DOHH2 (cell line): ENCODE data around the gene XPOT.

ENCODE experiments used
- H3F3A ChIP-seq: fragments of 200-600 bp; sonication (generic), shearing (Covaris generic); 2 replicates; pipeline ENCODE4 v1.6.0; 2016; ENCODE audit warnings: antibody characterized with exemption, mild to moderate bottlenecking; ENCODE audit not compliant: control insufficient read depth, insufficient read depth
- H3K27ac ChIP-seq: fragments of 200-600 bp; sonication (generic); 2 replicates; pipeline ENCODE4 v1.5.1; 2014; ENCODE audit warnings: low read depth, mild to moderate bottlenecking, low read length, moderate library complexity
- H3K27me3 ChIP-seq: fragments of 200-600 bp; sonication (generic); 2 replicates; pipeline ENCODE4 v1.6.1; 2014; ENCODE audit warnings: mild to moderate bottlenecking, low read length, mixed read lengths; ENCODE audit not compliant: control insufficient read depth
- H3K36me3 ChIP-seq: fragments of 200-600 bp; sonication (generic); 2 replicates; pipeline ENCODE4 v1.6.1; 2014; ENCODE audit warnings: mild to moderate bottlenecking, low read length, moderate library complexity, mixed read lengths; ENCODE audit not compliant: control insufficient read depth
- H3K4me1 ChIP-seq: fragments of 200-600 bp; sonication (generic); 2 replicates; pipeline ENCODE4 v1.6.1; 2014; ENCODE audit warnings: mild to moderate bottlenecking, low read length, mixed read lengths; ENCODE audit not compliant: control insufficient read depth
- H3K4me2 ChIP-seq: fragments of 200-600 bp; sonication (generic); 2 replicates; pipeline ENCODE4 v1.6.0; 2014; ENCODE audit warnings: mild to moderate bottlenecking, low read length, moderate library complexity
- H3K4me3 ChIP-seq: fragments of 200-600 bp; sonication (generic); 2 replicates; pipeline ENCODE4 v1.5.1; 2014; ENCODE audit warnings: mild to moderate bottlenecking, low read length, mixed read lengths
- H3K79me2 ChIP-seq: fragments of 200-600 bp; sonication (generic); 2 replicates; pipeline ENCODE4 v1.6.1; 2014; ENCODE audit warnings: mild to moderate bottlenecking, low read length, mixed read lengths; ENCODE audit not compliant: control insufficient read depth
- H3K9me2 ChIP-seq: fragments of 200-600 bp; sonication (generic); replicated peaks from 2 replicates; pipeline ENCODE4 v1.6.1; 2014; ENCODE audit warnings: mild to moderate bottlenecking, low read length, mixed read lengths; ENCODE audit not compliant: control insufficient read depth
- H3K9me3 ChIP-seq: fragments of 200-600 bp; sonication (generic); 2 replicates; pipeline ENCODE4 v1.6.1; 2014; ENCODE audit warnings: antibody characterized with exemption, low read length, mixed read lengths; ENCODE audit not compliant: control insufficient read depth, insufficient read depth
- H4K20me1 ChIP-seq: fragments of 200-600 bp; sonication (generic); 2 replicates; pipeline ENCODE4 v1.6.0; 2014; ENCODE audit warnings: low read depth, mild to moderate bottlenecking, antibody characterized with exemption, low read length, moderate library complexity; ENCODE audit not compliant: control insufficient read depth, insufficient read depth
- EZH2phosphoT487 ChIP-seq: fragments of 200-600 bp; sonication (generic); IDR thresholded peaks from 2 replicates; pipeline ENCODE4 v1.6.1; 2017; ENCODE audit warnings: borderline replicate concordance, mild to moderate bottlenecking, antibody characterized with exemption, low read length, moderate library complexity, mixed read lengths
- TF ChIP-seq, protein P1 (sequence below): fragments of 200-600 bp; sonication (generic); IDR thresholded peaks from one replicate; pipeline ENCODE4 v1.5.1; 2014; ENCODE audit warnings: antibody characterized with exemption, mild to moderate bottlenecking, low read depth, low read length; ENCODE audit not compliant: poor library complexity, severe bottlenecking

XPOT gene

DNA sequence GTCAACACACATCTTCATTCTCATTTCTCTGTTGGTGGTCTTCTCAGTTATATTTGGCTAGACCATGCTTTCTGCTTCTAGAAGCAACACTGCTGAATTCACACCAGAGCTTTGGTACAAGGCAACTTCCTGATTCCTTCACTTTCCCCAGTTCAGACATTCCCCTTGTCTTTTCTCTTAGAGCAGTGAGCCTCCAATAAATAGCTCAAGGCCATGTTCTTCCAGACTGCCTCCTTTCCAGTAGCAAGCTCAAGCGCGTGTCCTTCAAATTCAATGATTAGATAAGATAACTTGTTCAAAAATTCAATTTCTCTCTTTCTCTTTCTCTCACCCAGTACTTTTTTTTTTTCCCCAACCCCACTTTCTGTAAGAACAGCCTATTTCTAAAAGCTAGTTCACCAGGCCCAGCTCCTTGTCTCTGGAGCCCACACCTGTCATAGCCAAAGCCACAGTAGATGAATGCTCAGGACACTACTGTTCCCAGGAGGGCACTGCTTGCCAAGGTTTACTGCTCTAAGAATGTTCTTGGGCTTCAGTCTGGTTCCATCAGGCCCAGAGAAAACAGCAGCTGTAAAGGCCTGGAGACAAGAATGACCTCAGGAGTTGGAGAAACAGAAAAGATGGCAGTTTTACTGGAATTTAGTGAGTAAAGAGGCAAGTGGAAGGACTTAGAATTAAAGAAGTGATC lies 65.4 kb downstream of the XPOT start:
- Histone ChIP-seq H3K27ac (no peak overlapping the region), H4K20me1 (no peaks in the 10 kb centered on the region), H3K79me2 (peaks cover 2% of the 10 kb centered on the region; the same call in 1 of the 2 replicates), H3K4me1 (no peaks in the 10 kb centered on the region), H3K9me3 (no peaks in the 10 kb centered on the region), H3K9me2 (no peaks in the 10 kb centered on the region), H3K4me3 (no peak overlapping the region), H3K27me3 (no peaks in the 10 kb centered on the region), H3K4me2 (no peak overlapping the region), H3F3A (no peaks in the 10 kb centered on the region; the same call in 1 of the 2 replicates), H3K36me3 (peaks cover 88% of the 10 kb centered on the region)
- TF ChIP-seq EZH2phosphoT487 = no peak
- TF ChIP-seq, protein P1, sequence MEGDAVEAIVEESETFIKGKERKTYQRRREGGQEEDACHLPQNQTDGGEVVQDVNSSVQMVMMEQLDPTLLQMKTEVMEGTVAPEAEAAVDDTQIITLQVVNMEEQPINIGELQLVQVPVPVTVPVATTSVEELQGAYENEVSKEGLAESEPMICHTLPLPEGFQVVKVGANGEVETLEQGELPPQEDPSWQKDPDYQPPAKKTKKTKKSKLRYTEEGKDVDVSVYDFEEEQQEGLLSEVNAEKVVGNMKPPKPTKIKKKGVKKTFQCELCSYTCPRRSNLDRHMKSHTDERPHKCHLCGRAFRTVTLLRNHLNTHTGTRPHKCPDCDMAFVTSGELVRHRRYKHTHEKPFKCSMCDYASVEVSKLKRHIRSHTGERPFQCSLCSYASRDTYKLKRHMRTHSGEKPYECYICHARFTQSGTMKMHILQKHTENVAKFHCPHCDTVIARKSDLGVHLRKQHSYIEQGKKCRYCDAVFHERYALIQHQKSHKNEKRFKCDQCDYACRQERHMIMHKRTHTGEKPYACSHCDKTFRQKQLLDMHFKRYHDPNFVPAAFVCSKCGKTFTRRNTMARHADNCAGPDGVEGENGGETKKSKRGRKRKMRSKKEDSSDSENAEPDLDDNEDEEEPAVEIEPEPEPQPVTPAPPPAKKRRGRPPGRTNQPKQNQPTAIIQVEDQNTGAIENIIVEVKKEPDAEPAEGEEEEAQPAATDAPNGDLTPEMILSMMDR = no peak

DNA sequence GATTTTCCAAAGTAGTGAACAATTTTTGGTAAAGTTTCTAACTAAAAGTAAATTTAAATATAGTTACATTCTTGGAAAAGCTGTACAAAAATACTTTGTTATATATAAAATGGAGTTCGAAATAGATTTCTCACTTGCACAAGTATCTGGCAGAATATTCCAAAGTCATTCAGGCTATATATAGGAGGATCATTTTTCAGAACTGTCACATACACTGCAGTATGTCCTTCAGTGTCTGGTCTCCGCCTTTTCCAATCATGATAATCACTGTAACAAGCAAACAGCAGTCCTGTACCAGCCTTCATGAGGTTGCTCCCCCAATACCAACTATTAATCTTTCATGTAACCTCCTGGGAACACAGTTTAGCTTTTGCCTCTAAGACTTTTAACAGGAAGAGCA lies 66.3 kb downstream of the XPOT start:
- H3K36me3 ChIP-seq = peaks cover 88% of the 10 kb centered on the region
- H3K27me3 ChIP-seq = no peaks in the 10 kb centered on the region
- no peak overlapping the region for H3K4me2 ChIP-seq
- H3K27ac ChIP-seq = no peak overlapping the region
- no peaks in the 10 kb centered on the region for H3K4me1 ChIP-seq
- no peaks in the 10 kb centered on the region for H3K9me3 ChIP-seq
- no peaks in the 10 kb centered on the region; the same call in 1 of the 2 replicates for H3F3A ChIP-seq
- H3K9me2 ChIP-seq = no peaks in the 10 kb centered on the region
- H4K20me1 ChIP-seq = no peaks in the 10 kb centered on the region
- no peak overlapping the region for H3K4me3 ChIP-seq
- TF ChIP-seq EZH2phosphoT487 = no peak
- TF ChIP-seq, protein P1 = no peak
- peaks cover 6% of the 10 kb centered on the region for H3K79me2 ChIP-seq

DNA sequence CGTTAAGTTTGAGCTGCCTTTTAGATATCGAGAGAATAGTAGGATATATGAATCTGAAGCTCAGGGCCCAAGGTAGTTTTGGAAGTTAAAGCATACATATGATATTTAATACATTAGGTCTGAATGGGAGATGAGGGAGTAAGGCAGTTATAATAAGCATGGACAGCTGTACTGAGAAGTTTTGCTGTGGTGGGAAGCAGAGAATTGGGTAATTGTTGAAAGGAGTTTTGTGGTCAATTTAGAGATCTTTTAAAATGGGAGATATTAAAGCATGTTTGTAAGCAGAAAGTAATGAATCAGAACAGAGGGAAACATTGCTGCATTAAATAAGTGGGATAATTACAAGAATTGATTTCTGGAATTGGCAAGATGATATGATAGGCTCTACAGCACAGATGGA lies 69.0 kb downstream of the XPOT start:
- no peak for TF ChIP-seq EZH2phosphoT487
- TF ChIP-seq, protein P1 = no peak
- Histone ChIP-seq H3K4me3 (no peak overlapping the region), H3K27me3 (no peaks in the 10 kb centered on the region), H3K79me2 (peaks cover 30% of the 10 kb centered on the region), H3K27ac (no peak overlapping the region), H3K4me1 (no peaks in the 10 kb centered on the region), H4K20me1 (no peaks in the 10 kb centered on the region), H3K9me3 (no peaks in the 10 kb centered on the region), H3K4me2 (no peak overlapping the region), H3K36me3 (peaks cover 93% of the 10 kb centered on the region), H3K9me2 (no peaks in the 10 kb centered on the region), H3F3A (no peaks in the 10 kb centered on the region; the same call in 1 of the 2 replicates)
